Panc1 (cell line): ENCODE measurements around the gene TAL1. TPM values are rescaled to one million over a fixed set of nuclear protein-coding genes. Genes with fewer than 3 reads are reported as not detected.
"Not testable (repeated sequence)": the region's sequence is repeated elsewhere in the genome, so short reads cannot be mapped to it uniquely, and the experiment has no call there.

Experiments used
- ATAC-seq: fragments of 200-7000 bp; cut with Tn5 transposase; 2 replicates; pipeline ENCODE4 v1.9.1; 2020; ENCODE audit warnings: mild to moderate bottlenecking, moderate library complexity
- BruUV-seq: library from RNA; stranded (reverse); fragments of 400-500 nt; replicated peaks from 2 replicates; lab custom pipeline; 2021; lab: Mats Ljungman, UMichigan
- CTCF ChIA-PET: fragments of 300-600 bp; sonication (Branson Sonifier 250); formaldehyde crosslinking; loops from one replicate; lab custom pipeline; 2022; ENCODE audit warnings: antibody characterized with exemption; lab: Charles Lee
- POLR2A ChIA-PET: fragments of 300-600 bp; sonication (Branson Sonifier 250); formaldehyde crosslinking; loops from one replicate; lab custom pipeline; 2022; ENCODE audit warnings: antibody characterized with exemption; lab: Charles Lee
- DNase-seq: peaks from one replicate; pipeline ENCODE4 v3.0.0-alpha.2; 2010; ENCODE audit warnings: low read depth, low spot score
- H3K27ac ChIP-seq: 2 replicates; pipeline ENCODE4 v1.5.1; 2011; ENCODE audit warnings: mild to moderate bottlenecking, low read length, inconsistent platforms
- H3K27me3 ChIP-seq: fragments of 200-500 bp; sonication (Bioruptor generic); 2 replicates; pipeline ENCODE4 v1.6.0; 2014; ENCODE audit warnings: low read length, inconsistent platforms; ENCODE audit not compliant: control insufficient read depth, insufficient read depth
- H3K36me3 ChIP-seq: fragments of 200-500 bp; sonication (Bioruptor generic); 2 replicates; pipeline ENCODE4 v1.5.1; 2014; ENCODE audit warnings: inconsistent platforms, mild to moderate bottlenecking, low read length, moderate library complexity; ENCODE audit not compliant: control insufficient read depth, insufficient read depth
- H3K4me1 ChIP-seq: 2 replicates; pipeline ENCODE4 v1.5.1; 2011; ENCODE audit warnings: inconsistent platforms, mild to moderate bottlenecking, low read length, moderate library complexity; ENCODE audit not compliant: control insufficient read depth, insufficient read depth
- H3K4me3 ChIP-seq, 2 experiments: 2 replicates each; pipeline ENCODE4 v1.5.1; 2011 to 2012; ENCODE audit warnings: low read depth in 2 of 2, low read length in 2 of 2, mild to moderate bottlenecking in 2 of 2, inconsistent platforms in 1 of 2, moderate library complexity in 1 of 2
- H3K9me3 ChIP-seq: fragments of 200-500 bp; sonication (Bioruptor generic); 2 replicates; pipeline ENCODE4 v1.5.1; 2014; ENCODE audit warnings: low read depth, mild to moderate bottlenecking, inconsistent platforms, low read length, moderate library complexity; ENCODE audit not compliant: control insufficient read depth, insufficient read depth
- CTCF ChIP-seq: fragments of 450-650 bp; IDR thresholded peaks from 2 replicates; pipeline ENCODE4 v1.5.1; 2017; ENCODE audit warnings: mild to moderate bottlenecking
- POLR2AphosphoS5 ChIP-seq: IDR thresholded peaks from 2 replicates; pipeline ENCODE4 v1.6.1; 2012; ENCODE audit warnings: mild to moderate bottlenecking, low read depth, low read length, moderate library complexity
- REST ChIP-seq, 2 experiments: IDR thresholded peaks; 2 replicates each; pipeline ENCODE4 v1.6.1; 2011 to 2012; ENCODE audit warnings: low read depth in 2 of 2, control low read depth in 1 of 2, low read length in 1 of 2, mild to moderate bottlenecking in 1 of 2, moderate library complexity in 1 of 2; ENCODE audit not compliant: insufficient read depth in 1 of 2
- SIN3A ChIP-seq: IDR thresholded peaks from 2 replicates; pipeline ENCODE4 v1.6.1; 2012; ENCODE audit warnings: low read depth, mild to moderate bottlenecking, low read length, moderate library complexity, borderline replicate concordance; ENCODE audit not compliant: insufficient read depth
- TCF7L2 ChIP-seq: IDR thresholded peaks from 2 replicates; pipeline ENCODE4 v1.6.1; 2011; ENCODE audit warnings: mild to moderate bottlenecking, low read depth, low read length, inconsistent platforms
- in situ Hi-C: cut with HindIII; loops from 2 replicates; pipeline ENCODE4 v1.10.0; 2016; ENCODE audit warnings: low sequenced_read_pairs, low pct_unique_long_range_greater_than_20kb
- intact Hi-C: fragments of 100-400 bp; cut with micrococcal nuclease; formaldehyde crosslinking; loops from one replicate; pipeline ENCODE4 v1.10.0; 2022; ENCODE audit not compliant: unreplicated experiment
- total RNA-seq: library from RNA; stranded (reverse); gene quantifications from one replicate; pipeline ENCODE4 v1.2.1, GENCODE V29; 2021; ENCODE audit not compliant: unreplicated experiment

The TAL1 gene
- total RNA-seq, 1 experiment from 2014 or later = 0.05 TPM

GRCh38 chr1:47194311-47194710, 37.7 kb downstream of the TAL1 start:
- no peaks in the 10 kb centered on the region for H3K4me1 ChIP-seq
- H3K36me3 ChIP-seq = no peaks in the 10 kb centered on the region
- H3K4me3 ChIP-seq = no peak overlapping the region
- H3K27me3 ChIP-seq = no peaks in the 10 kb centered on the region
- TF ChIP-seq REST (IDR thresholded peaks at IDR 0.05; ENCODE audit: insufficient read depth in 1 of 2, low read depth in 2 of 2, low read length in 1 of 2) = no peak
- TF ChIP-seq TCF7L2 = no peak
- no peak for TF ChIP-seq CTCF
- TF ChIP-seq SIN3A = no peak
- TF ChIP-seq POLR2AphosphoS5 = no peak
- no peaks in the 10 kb centered on the region for H3K9me3 ChIP-seq
- CTCF ChIA-PET = interaction anchor here (0.6 to 2.0 kb wide), 4 partner anchors 12 to 684 kb away, joined by 3 to 6 read pairs (median 5); no protein-coding TSS in a partner anchor
- no peak for ATAC-seq
- H3K27ac ChIP-seq = no peak overlapping the region
- intact Hi-C loops = no loop called here
- in situ Hi-C loops = no loop called here
- DNase-seq = no peak
- POLR2A ChIA-PET = no interaction called here
- BruUV-seq = no TSS peak

- H3K27me3 ChIP-seq, BruUV-seq, H3K4me1 ChIP-seq, DNase-seq, H3K4me3 ChIP-seq, in situ Hi-C loops, H3K36me3 ChIP-seq, H3K9me3 ChIP-seq, POLR2A ChIA-PET, H3K27ac ChIP-seq: not testable (repeated sequence)
- intact Hi-C loops = loop anchor here (1.0 kb wide), 1 partner anchor 70 kb away; no protein-coding TSS in a partner anchor
- peak; percentile 11; the same call in 1 of the 2 replicates for ATAC-seq
- CTCF ChIA-PET = interaction anchor here (0.6 to 2.0 kb wide), 6 partner anchors 11 to 171 kb away, joined by 3 to 24 read pairs (median 6); no protein-coding TSS in a partner anchor
Observed at GRCh38 chr1:47193496-47193895, 38.5 kb downstream of the TAL1 start.
